G401 (cell line): ENCODE measurements around the gene KIAA0232. TPM values are rescaled to one million over a fixed set of nuclear protein-coding genes. Genes with fewer than 3 reads are reported as not detected.

Experiments used
- DNase-seq: peaks from one replicate; pipeline ENCODE4 v3.0.0-alpha.2; 2015; ENCODE audit warnings: low spot score
- in situ Hi-C: cut with HindIII; loops from 2 replicates; pipeline ENCODE4 v1.10.0; 2016; ENCODE audit warnings: low sequenced_read_pairs, mixed read lengths
- total RNA-seq: library from RNA; depleted of rRNA; stranded (reverse); fragments of >200 nt; shearing (Covaris generic); gene quantifications from 2 replicates; pipeline ENCODE4 v1.2.3, GENCODE V29; 2014; rRNA removed

Gene KIAA0232
- total RNA-seq, 1 experiment from 2014 or later: 10.3 TPM

DNA sequence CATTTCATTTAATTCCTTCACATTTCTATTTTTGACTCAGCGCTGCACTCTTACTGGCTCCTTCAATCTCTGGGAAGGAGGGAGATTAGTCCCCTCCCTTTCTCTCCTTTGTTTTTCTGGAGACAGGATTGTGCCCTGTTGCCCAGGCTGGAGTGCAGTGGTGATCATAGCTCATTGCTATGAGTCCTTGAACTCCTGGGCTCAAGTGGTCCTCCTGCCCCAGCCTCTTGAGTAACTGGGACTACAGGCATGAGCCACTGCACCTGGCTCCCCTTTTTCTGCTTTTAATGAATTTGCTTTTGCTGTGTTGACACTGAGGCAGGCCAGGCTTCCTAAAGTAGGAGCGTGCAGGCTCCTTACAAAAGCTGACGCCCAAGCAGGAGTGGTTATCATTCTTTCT, 137.6 kb downstream of the KIAA0232 start:
- in situ Hi-C loops: no loop called here
- no peak for DNase-seq

- DNase-seq: no peak
- in situ Hi-C loops: no loop called here
These were observed 141.0 kb downstream of the KIAA0232 start for GRCh38 chr4:6923507-6923906.

- in situ Hi-C loops: no loop called here
These were observed 141.8 kb downstream of the KIAA0232 start for GRCh38 chr4:6924361-6924779.

GRCh38 chr4:6925357-6925836, 142.9 kb downstream of the KIAA0232 start:
- in situ Hi-C loops: no loop called here
- no peak for DNase-seq

More at GRCh38 chr4:6924361-6924779, 141.8 kb downstream of the KIAA0232 start:
- DNase-seq: no peak

- no peak for DNase-seq
- in situ Hi-C loops: no loop called here
These were observed 143.6 kb downstream of the KIAA0232 start for GRCh38 chr4:6926081-6926480.

DNA sequence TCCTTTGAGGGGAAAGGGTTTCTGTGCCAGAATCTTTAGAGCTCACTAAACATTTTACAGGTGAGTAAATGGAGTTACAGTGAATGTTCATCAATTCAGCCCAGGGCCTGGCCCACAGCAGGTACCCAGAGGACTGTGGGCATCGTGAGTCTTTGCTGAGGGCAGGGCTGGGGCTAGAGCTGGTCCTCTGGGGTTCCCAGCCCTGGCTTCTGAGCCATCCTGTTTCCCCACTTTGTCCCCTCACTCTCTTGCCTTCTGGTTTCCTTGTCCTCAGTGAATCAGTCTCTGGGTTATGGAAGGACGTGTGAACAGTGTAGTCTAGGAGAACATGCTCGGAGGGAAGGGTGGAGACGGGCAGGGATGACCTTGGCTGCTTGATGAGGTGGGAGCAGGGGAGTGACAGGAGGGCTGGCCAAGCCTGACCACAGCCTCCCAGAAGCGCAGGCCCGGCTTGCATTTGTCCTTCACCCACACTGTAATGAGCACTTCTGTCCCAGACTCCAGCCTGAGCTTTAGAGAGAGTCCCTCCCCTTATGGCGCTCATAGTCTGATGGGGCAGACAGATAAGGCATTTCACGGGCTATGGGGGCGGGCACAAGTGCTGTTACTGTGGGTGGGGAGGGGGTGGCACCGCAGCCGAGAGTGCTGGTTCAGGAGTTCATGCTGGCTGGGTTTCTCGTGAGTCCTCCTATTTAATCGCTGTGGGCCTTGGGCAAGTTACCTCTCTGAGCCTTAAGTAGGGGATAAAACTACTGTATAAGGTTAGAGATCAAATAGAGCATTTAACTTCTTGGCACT, 144.4 kb downstream of the KIAA0232 start:
- no peak for DNase-seq
- in situ Hi-C loops: no loop called here

DNA sequence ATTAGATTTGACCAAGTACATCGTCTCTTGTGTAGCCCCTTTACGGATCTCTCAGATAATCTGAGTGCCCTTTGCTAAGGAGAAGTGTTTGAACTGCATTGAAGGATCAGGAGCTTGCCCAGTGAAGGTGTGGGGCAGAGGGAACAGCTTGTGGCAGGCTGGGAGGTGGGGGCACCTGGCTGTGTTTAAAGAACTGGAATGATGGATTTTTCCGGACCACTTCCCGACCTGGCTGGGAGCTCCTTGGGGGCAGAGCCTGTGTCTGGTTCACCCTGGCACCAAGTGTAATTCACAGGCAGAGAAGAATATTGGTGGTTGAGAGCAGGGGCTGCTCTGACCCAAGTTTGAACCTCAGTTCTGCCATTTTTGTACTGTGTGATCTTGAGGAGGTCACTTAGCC, 145.6 kb downstream of the KIAA0232 start:
- in situ Hi-C loops: no loop called here
- DNase-seq: peak; percentile 95

- in situ Hi-C loops: no loop called here
These were observed 146.8 kb downstream of the KIAA0232 start for GRCh38 chr4:6929339-6929811.

GRCh38 chr4:6929812-6930464, 147.4 kb downstream of the KIAA0232 start:
- in situ Hi-C loops: no loop called here
- DNase-seq: peak; percentile 74

More at GRCh38 chr4:6929339-6929811, 146.8 kb downstream of the KIAA0232 start:
- DNase-seq: peak; percentile 39

DNA sequence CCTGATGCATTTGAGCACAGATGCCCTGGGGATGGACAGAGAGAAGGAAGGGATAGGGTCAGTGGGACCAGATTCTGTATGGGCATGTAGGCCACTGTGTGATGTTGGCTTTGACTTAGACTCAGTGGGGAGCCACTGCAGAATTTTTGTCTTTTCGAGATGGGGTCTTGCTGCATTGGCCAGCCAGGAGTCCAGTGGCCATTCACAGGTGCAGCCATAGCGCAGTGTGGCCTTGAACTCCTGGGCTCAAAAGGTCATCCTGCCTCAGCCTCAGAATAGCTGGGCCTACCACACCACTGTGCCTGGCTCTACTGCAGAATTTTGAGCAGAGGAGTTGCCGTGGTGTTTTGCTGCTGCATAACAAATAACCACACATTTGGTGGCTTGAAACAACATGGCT, 149.9 kb downstream of the KIAA0232 start:
- in situ Hi-C loops: no loop called here
- no peak for DNase-seq

GRCh38 chr4:6932918-6933317, 150.4 kb downstream of the KIAA0232 start:
- no peak for DNase-seq
- in situ Hi-C loops: no loop called here

Other genes with a start within 250 kb of the KIAA0232 start
- 6.9 and 10.1 TPM in 2 replicates for gene MAN2B2, start 207.5 kb upstream of the KIAA0232 start, total RNA-seq
- gene MRFAP1, start 142.0 kb upstream of the KIAA0232 start, total RNA-seq: 291 and 303 TPM in 2 replicates
- not detected in 2 replicates for gene S100P, start 88.8 kb upstream of the KIAA0232 start, total RNA-seq
- 1.7 and 2.1 TPM in 2 replicates for gene MRFAP1L1, start 72.9 kb upstream of the KIAA0232 start, total RNA-seq
- gene BLOC1S4, start 66.6 kb upstream of the KIAA0232 start, total RNA-seq: 31.7 and 38.6 TPM in 2 replicates
- gene TBC1D14, start 127.1 kb downstream of the KIAA0232 start, total RNA-seq: 53.5 and 58.4 TPM in 2 replicates